Prostate gland (tissue), 2 donors: ENCODE data around the gene FOXRED1.

Experiments used
- CTCF ChIP-seq, 4 experiments: fragments of 200-600 bp in 2 of 4; fragments of 450-650 bp in 2 of 4; sonication (generic) in 2 of 4; IDR thresholded peaks; 1 replicate in 3 of 4; 2 replicates in 1 of 4; pipeline ENCODE4 v1.5.1; 2016 to 2019; ENCODE audit warnings: antibody characterized with exemption in 4 of 4, mild to moderate bottlenecking in 2 of 4, moderate library complexity in 2 of 4
- POLR2A ChIP-seq: fragments of 450-650 bp; IDR thresholded peaks from one replicate; pipeline ENCODE4 v1.6.1; 2016; ENCODE audit warnings: antibody characterized with exemption, mild to moderate bottlenecking

DNA sequence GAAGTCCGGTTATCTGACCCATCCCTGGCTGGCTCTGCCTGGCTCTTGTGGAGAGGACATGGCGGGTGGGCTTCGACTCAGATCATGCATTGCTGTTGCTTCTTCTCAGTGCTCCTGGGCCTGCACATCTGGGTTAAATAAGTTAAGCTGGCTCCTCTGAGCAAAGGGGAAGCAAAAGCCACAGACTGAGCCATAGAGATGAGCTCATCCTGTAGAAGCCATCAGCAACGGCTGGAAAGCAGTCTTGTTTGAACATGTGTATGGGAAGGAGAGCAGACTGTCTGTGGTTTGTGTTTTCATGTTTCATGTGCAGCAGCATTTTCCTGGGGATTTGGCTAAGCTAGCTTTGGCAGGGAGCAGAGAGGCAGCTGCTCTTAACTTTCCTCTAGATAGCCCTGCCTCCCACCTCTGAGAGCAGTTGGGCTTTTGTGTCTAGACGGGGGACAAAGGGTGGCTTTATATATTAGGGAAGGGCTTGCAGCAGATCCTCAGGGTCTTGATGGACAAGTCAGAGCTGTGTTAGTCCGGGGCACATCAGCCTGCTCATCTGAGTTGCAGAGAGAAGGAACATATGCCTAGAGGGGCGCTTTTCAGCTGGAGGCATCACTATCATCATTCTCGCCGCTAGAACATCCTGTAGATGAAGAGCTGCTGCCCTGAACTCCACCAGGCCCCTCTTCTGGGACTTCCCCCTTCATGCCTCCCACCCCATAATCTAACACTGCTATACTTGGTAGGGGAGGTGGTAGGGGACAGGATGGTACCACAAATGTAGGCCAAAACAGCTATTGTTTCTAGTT lies 49.8 kb downstream of the FOXRED1 start:
- TF ChIP-seq POLR2A (no peak), CTCF (IDR thresholded peaks at IDR 0.05) (no peak)
